K562 (cell line): Measurements from ENCODE around the gene GNG7. TPM values are rescaled to one million over a fixed set of nuclear protein-coding genes. Genes with fewer than 3 reads are reported as not detected.

Experiments used
- ATAC-seq: fragments of 200-7000 bp; cut with Tn5 transposase; 3 replicates; pipeline ENCODE4 v1.9.1; 2020; ENCODE audit warnings: moderate library complexity
- BruUV-seq: library from RNA; stranded (reverse); fragments of 400-500 nt; replicated peaks from 2 replicates; lab custom pipeline; 2021; lab: Mats Ljungman, UMichigan
- CTCF ChIA-PET: fragments of 300-600 bp; formaldehyde crosslinking; extraction: SDS; loops from one replicate; lab custom pipeline; 2021; ENCODE audit warnings: low intra/inter-chr PET ratio; lab: Yijun Ruan, JAX
- POLR2A ChIA-PET: fragments of 300-600, 350-650 bp; sonication (Branson Sonifier 250); formaldehyde crosslinking; extraction: SDS; loops from one replicate; lab custom pipeline; 2021; ENCODE audit warnings: antibody characterized with exemption, inconsistent platforms; lab: Yijun Ruan, JAX
- DNase-seq, 4 experiments: peaks; one replicate each; pipeline versions ENCODE4 v3.0.0 to v3.0.0-alpha.2; 2011 to 2018; ENCODE audit warnings: low spot score in 3 of 4, mixed read lengths in 3 of 4; ENCODE audit errors: extremely low read depth in 1 of 4
- FAIRE-seq: peaks from 2 replicates; lab custom pipeline; 2011; peaks lifted over from hg19 to GRCh38; lab: Jason Lieb, UNC
- H2AFZ ChIP-seq: 2 replicates; pipeline ENCODE4 v1.6.0; 2011; ENCODE audit warnings: low read depth, low read length, control low read depth, inconsistent platforms
- H3K27ac ChIP-seq: fragments of 200-600 bp; 3 replicates; pipeline ENCODE4 v1.8.0; 2011; ENCODE audit warnings: low read depth, mild to moderate bottlenecking, control low read depth, inconsistent platforms, low read length, moderate library complexity, mixed read lengths; ENCODE audit errors: extremely low read depth
- H3K27me3 ChIP-seq, 2 experiments: fragments of 300-600 bp in 1 of 2; 2 replicates in 1 of 2; 3 replicates in 1 of 2; pipeline versions ENCODE4 v1.6.0 to v1.8.0; 2011; ENCODE audit warnings: inconsistent platforms in 2 of 2, low read length in 2 of 2, mild to moderate bottlenecking in 1 of 2, mixed read lengths in 1 of 2, moderate library complexity in 1 of 2; ENCODE audit not compliant: control insufficient read depth in 2 of 2, insufficient read depth in 2 of 2
- H3K36me3 ChIP-seq: fragments of 300-600 bp; 3 replicates; pipeline ENCODE4 v1.8.0; 2011; ENCODE audit warnings: mild to moderate bottlenecking, low read length, inconsistent platforms; ENCODE audit not compliant: control insufficient read depth, insufficient read depth
- H3K4me1 ChIP-seq, 2 experiments: fragments of 200-600 bp in 1 of 2; replicated peaks in 1 of 2; 2 replicates in 1 of 2; 3 replicates in 1 of 2; pipeline versions ENCODE4 v1.5.1 to v1.8.0; 2011; ENCODE audit warnings: inconsistent platforms in 2 of 2, low read length in 2 of 2, mild to moderate bottlenecking in 1 of 2, mixed read lengths in 1 of 2, moderate library complexity in 1 of 2; ENCODE audit not compliant: control insufficient read depth in 2 of 2, insufficient read depth in 2 of 2
- H3K4me2 ChIP-seq: 2 replicates; pipeline ENCODE4 v1.6.1; 2011; ENCODE audit warnings: low read length, control low read depth, inconsistent platforms, mixed read lengths; ENCODE audit not compliant: insufficient read depth
- H3K4me3 ChIP-seq: fragments of 200-600 bp; sonication (generic), shearing (Covaris generic); 2 replicates; pipeline ENCODE4 v1.5.1; 2016; ENCODE audit warnings: control low read depth, inconsistent platforms
- H3K79me2 ChIP-seq: fragments of 200-600 bp; 3 replicates; pipeline ENCODE4 v1.8.0; 2011; ENCODE audit warnings: low read length, inconsistent platforms; ENCODE audit not compliant: control insufficient read depth, insufficient read depth
- H3K9ac ChIP-seq, 2 experiments: 2 replicates each; pipeline versions ENCODE4 v1.6.0 to v1.6.1; 2011; ENCODE audit warnings: low read depth in 2 of 2, low read length in 2 of 2, control low read depth in 1 of 2, inconsistent platforms in 1 of 2, mild to moderate bottlenecking in 1 of 2, mixed read lengths in 1 of 2; ENCODE audit not compliant: insufficient read depth in 1 of 2
- H3K9me1 ChIP-seq: one replicate; pipeline ENCODE4 v1.6.0; 2011; ENCODE audit warnings: inconsistent platforms, mild to moderate bottlenecking, low read length, moderate library complexity; ENCODE audit not compliant: control insufficient read depth, insufficient read depth
- H3K9me3 ChIP-seq: replicated peaks from 2 replicates; pipeline ENCODE4 v1.5.1; 2011; ENCODE audit warnings: low read depth, low read length, inconsistent platforms; ENCODE audit not compliant: control insufficient read depth, insufficient read depth
- H4K20me1 ChIP-seq: replicated peaks from 2 replicates; pipeline ENCODE4 v1.6.1; 2011; ENCODE audit warnings: low read length, inconsistent platforms, mixed read lengths; ENCODE audit not compliant: control insufficient read depth, insufficient read depth
- ATF7 ChIP-seq: fragments of 450-650 bp; IDR thresholded peaks from 2 replicates; pipeline ENCODE4 v1.7.1; 2014; ENCODE audit warnings: mild to moderate bottlenecking, moderate library complexity
- POLR2G ChIP-seq: fragments of 200-400 bp; formaldehyde crosslinking; IDR thresholded peaks from 2 replicates; pipeline ENCODE4 v1.6.1; 2017; ENCODE audit warnings: low read depth, mild to moderate bottlenecking, antibody characterized with exemption, low read length, moderate library complexity
- RBFOX2 ChIP-seq: fragments of 200-400 bp; formaldehyde crosslinking; IDR thresholded peaks from 2 replicates; pipeline ENCODE4 v1.6.1; 2017; ENCODE audit warnings: low read depth, mild to moderate bottlenecking, low read length, moderate library complexity
- WGBS: fragments of 100-300 bp; shearing (Covaris generic); methylation state at CpG from one replicate; pipeline ENCODE4 v1.1.6; 2016; ENCODE audit warnings: low coverage, mixed read lengths; ENCODE audit not compliant: insufficient coverage; ENCODE audit errors: missing lambda C conversion rate; 5-methylcytosine and 5-hydroxymethylcytosine counted together
- in situ Hi-C: fragments of 300-500 bp; cut with MboI; formaldehyde crosslinking; loops from 4 replicates; pipeline ENCODE4 v1.15.0; 2018; ENCODE audit warnings: inconsistent platforms, mixed read lengths
- intact Hi-C: fragments of 100-400 bp; cut with micrococcal nuclease; formaldehyde crosslinking; loops from 2 replicates; pipeline ENCODE4 v1.14.2; 2022
- polyA plus RNA-seq, 8 experiments: library from polyadenylated mRNA; depleted of rRNA in 4 of 8; stranded (reverse) in 5 of 8; unstranded in 3 of 8; fragments of >200 nt; fragmentation: Nextera tagmentation in 2 of 8; fragmentation: Illumina TruSeq in 1 of 8; extraction: Ambion mirVana in 2 of 8; extraction: Trizol in 1 of 8; gene quantifications; 2 replicates each; pipeline versions ENCODE4 v1.2.1 to v1.2.3, GENCODE V29; 2011 to 2014; ENCODE audit warnings: inconsistent platforms in 1 of 8, missing spikeins in 1 of 8
- total RNA-seq, 7 experiments: library from RNA; depleted of rRNA in 6 of 7; stranded (reverse); fragments of >200 nt in 6 of 7; fragmentation: Illumina TruSeq in 2 of 7; extraction: Trizol in 2 of 7; gene quantifications; 2 replicates each; pipeline versions ENCODE4 v1.2.1 to v1.2.3, GENCODE V29; 2011 to 2021; ENCODE audit warnings: low replicate concordance in 1 of 7

Gene GNG7
- total and polyA plus RNA-seq, 9 of the 15 experiments (the other 6 are each of a cell fraction or from before 2014, with no cell fraction given): 0.01 to 0.20 (median 0.06) TPM; not detected in 1

- ATAC-seq: no peak
- in situ Hi-C loops: no loop called here
- peak; percentile 62 for TF ChIP-seq RBFOX2
- TF ChIP-seq ATF7: no peak
- peak; percentile 40; the same call in 1 of the 2 replicates for TF ChIP-seq POLR2G
- TF ChIP-seq, all 486 proteins: peak for 2
- H3K9ac ChIP-seq: no peak overlapping the region; a peak in 1 of 4 replicates
- DNase-seq (no peak), FAIRE-seq (no peak)
- BruUV-seq: no TSS peak
- no peaks in the 10 kb centered on the region for H3K27me3 ChIP-seq
- intact Hi-C loops: no loop called here
- H3K27ac ChIP-seq: no peak overlapping the region; the same call in 2 of the 3 replicates
- no peak overlapping the region for H3K4me3 ChIP-seq
- peaks cover 23% of the 10 kb centered on the region for H4K20me1 ChIP-seq
- H3K9me1 ChIP-seq: no peaks in the 10 kb centered on the region
- H3K79me2 ChIP-seq: peaks cover 47% of the 10 kb centered on the region
- H3K36me3 ChIP-seq: peaks cover 69% of the 10 kb centered on the region
- WGBS: 93% methylated on average over 22 of the region's 26 CpGs
- no peak overlapping the region for H3K4me2 ChIP-seq
- no peak overlapping the region for H2AFZ ChIP-seq
- POLR2A ChIA-PET: interaction anchor here (0.8 to 1.3 kb wide), 4 partner anchors 9 to 394 kb away, joined by 3 to 5 read pairs (median 4); no protein-coding TSS in a partner anchor
- CTCF ChIA-PET: no interaction called here
- H3K9me3 ChIP-seq: peaks cover 6% of the 10 kb centered on the region; the same call in 1 of the 2 replicates
- H3K4me1 ChIP-seq: peaks cover 5 to 46% of the 10 kb centered on the region in 2 experiments; a peak in 3 of 5 replicates
These were observed 32.2 kb upstream of the GNG7 start for GRCh38 chr19:2734589-2735288.
